NT2/D1 (cell line): ENCODE measurements around the gene KCNH1.

Experiments used
- SUZ12 ChIP-seq: IDR thresholded peaks from 2 replicates; pipeline ENCODE4 v1.6.1; 2011; ENCODE audit not compliant: insufficient read length, insufficient read depth; ENCODE audit errors: extremely low read depth
- YY1 ChIP-seq: IDR thresholded peaks from 2 replicates; pipeline ENCODE4 v1.6.1; 2011; ENCODE audit not compliant: insufficient read length, insufficient read depth
- ZNF274 ChIP-seq: IDR thresholded peaks from 2 replicates; pipeline ENCODE4 v1.6.1; 2011; ENCODE audit warnings: mild to moderate bottlenecking, low read depth, low read length

DNA sequence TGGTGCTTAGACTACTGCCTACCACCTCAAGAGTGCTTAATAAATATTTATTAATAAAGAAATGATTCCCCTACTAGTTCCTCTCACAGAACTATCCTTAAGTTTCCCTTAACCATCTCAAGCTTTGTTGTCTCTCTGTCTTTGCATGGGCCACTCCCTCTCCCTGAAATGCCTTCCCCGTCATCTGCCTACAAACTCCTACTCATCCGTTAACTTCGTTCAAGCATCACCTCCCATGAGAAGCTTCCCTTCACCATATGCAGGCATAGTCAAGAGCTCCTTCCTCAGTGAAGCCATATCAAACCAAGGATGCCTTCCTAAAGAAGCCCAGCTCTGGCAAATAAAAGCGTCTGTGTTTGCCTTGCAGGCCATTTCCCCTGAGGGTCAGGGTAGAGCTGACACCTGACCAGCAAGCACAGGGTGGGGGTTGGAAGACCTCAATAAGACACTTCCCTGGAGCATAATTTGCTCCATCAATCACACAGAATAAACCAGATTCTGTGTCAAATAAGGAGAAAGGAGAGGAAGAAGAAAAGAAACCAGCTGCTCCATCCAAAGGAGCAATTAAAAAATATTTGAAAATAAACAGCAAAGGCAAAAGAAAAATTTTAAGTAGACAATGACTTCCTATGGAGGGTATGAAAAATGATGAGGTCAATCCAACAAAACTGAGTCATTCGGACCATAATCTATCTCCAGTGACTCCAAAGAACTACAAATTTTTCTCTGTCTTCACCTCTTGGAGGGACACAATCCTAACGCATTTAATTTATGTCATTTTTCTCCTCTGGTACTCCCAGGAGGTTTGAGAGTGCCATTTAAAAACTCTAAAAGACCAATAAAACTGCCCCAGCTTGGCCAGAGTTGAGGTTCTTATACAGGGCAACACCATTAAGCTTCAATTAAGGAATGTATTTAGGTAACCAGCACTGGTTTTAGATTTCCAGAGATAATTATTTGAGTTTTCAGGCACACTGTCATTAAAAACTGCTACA lies 303.6 kb downstream of the KCNH1 start:
- TF ChIP-seq ZNF274 = no peak
- TF ChIP-seq YY1 = no peak
- no peak for TF ChIP-seq SUZ12
